Measurements from ENCODE around the gene TMEM47.

TMEM47 gene

DNA sequence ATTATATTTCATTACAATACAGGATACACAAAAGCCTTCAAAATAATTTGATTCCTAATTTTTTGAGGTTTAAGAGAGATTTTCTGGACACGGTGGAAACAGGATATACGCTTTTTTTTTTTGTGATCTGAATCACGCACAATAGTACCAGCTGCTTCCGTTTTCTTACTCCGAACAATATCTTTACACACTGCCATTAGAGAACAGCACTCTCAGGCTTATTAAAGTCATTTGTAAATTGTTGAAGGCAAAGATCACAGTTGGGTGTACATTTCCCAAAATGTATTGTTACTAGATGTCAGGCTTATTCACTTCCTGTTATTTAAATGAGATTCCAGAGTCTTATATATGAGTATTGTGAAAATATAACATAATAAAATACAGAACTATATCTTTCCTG, 71.5 kb downstream of the TMEM47 start:
- no peak for DNase-seq (ENCODE audit: low read depth)

DNA sequence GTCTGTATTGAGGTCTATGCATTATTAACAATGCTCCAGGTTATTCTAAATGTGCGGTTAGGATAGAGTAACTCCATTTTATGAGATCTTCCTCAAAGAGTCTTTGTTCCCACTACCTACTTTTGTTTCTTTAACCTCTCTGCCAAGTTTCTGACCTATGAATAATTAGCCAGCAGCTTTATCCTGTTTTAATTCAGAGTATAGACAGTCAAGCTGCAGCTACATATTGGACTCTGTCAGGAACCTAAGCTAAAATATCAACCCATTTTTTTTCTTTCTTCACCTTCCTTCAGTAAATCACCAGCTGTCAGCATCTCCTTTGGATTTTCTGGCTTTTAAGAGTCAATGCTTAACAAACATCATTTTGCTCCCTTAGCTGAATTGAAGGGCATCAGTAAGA, 72.3 kb downstream of the TMEM47 start:
- no peak for DNase-seq (ENCODE audit: low read depth)

DNA sequence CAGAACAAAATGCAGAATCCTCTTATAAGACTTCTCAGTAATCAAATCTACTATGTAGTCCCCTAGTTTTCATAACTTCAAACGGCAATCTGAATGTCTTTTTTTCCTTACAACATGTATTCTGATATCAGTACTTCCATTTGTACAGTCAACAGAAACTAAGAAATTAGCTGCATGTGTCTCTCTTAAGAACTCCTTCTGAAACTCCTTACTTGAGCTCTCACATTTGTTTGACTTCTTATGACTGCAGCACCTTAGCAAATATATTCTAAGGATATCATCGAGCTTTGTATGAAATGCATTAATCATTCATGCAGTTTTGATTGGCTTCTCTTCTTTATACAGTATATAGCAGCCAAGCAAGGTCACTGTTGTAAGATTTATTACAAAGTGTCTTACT, 77.0 kb downstream of the TMEM47 start:
- DNase-seq (ENCODE audit: low read depth): no peak

DNA sequence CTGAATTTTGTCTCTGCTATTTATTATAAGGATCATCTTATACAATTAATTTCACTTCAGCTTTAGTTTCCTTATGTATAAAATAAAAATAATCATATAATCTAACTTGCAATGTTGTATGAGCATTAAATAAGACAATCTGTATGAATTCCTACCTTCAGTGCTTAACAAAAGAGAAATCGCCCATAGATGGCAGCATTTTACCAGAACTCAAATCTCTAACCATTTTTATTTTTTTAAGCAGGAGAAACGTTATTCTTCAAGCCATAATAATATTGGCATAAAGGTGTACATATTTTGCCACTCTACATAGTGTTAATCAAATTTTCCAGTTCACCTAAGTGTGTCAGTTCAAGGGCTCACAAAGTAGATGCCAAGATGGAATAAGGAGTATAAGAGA, 78.8 kb downstream of the TMEM47 start:
- DNase-seq (ENCODE audit: low read depth): no peak

All from activated T-helper 1 cell treated with Interleukin-2 at 50 U/mL for 16 hours (primary cell).